ENCODE results near the gene IQSEC2. TPM values are rescaled to one million over a fixed set of nuclear protein-coding genes. Genes with fewer than 3 reads are reported as not detected.

Gene IQSEC2
- total RNA-seq = 7.9 and 9.7 TPM in 2 replicates

DNA sequence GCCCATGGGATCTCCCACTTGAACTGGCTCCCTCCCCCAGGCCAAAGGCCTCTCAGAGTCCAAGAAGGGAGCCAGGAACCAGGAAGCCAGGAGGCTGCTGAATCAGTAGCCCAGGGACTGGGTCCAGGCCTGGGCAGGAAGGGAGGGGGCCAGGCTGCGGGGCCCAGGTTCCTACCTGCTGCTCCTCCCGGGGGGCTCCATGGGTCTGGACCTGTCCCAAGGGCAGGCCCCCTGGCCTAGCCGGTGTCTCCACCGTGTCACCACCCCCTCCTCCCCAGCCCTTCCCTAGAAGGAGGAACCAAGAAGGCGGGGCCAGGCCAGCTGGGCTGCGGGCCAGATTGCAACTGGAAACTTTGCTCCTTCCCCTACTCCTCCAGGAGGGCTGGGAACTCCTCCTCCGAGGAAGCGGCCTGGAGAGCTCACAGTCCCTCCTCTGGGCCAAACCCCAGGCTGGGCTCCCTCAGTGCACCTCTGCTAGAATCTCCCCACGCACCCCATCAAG lies at the start of gene IQSEC2:
IQSEC2 (minus strand) TSS at position 264 of the 502 bp plus-strand sequence.

GRCh38 chrX:53224860-53225797 lies 56.3 kb downstream of the IQSEC2 start, which contains the start of gene KDM5C:
TSS of gene KDM5C (minus strand) at chrX:53225207. CDS start at chrX:53224889, 318 bp downstream.

Small RNA genes lying within 50 kb of the gene (small RNA-seq; reads per million reads assigned to genes)
- not detected for gene RF00019

Other genes starting within 250 kb of the IQSEC2 start
- 1.6 and 6.7 TPM in 2 replicates for gene GPR173, start 232.8 kb downstream of the IQSEC2 start, total RNA-seq
- 7.2 and 27.5 TPM in 2 replicates for gene TSPYL2, start 199.2 kb downstream of the IQSEC2 start, total RNA-seq
- 5.2 and 13.3 TPM in 2 replicates for gene KANTR, start 187.4 kb downstream of the IQSEC2 start, total RNA-seq
- gene KDM5C, start 56.4 kb downstream of the IQSEC2 start, total RNA-seq = 150 and 168 TPM in 2 replicates
- 18.4 and 23.6 TPM in 2 replicates for gene SMC1A, start 141.1 kb upstream of the IQSEC2 start, total RNA-seq
- gene RIBC1, start 141.3 kb upstream of the IQSEC2 start, total RNA-seq = 1.6 TPM in 1 of 2 replicates, not detected in the other
- gene HSD17B10, start 152.8 kb upstream of the IQSEC2 start, total RNA-seq = 45.9 and 89.7 TPM in 2 replicates

All from placental epithelial cell (primary cell).